Measurements from ENCODE around the gene SSC4D.

DNA sequence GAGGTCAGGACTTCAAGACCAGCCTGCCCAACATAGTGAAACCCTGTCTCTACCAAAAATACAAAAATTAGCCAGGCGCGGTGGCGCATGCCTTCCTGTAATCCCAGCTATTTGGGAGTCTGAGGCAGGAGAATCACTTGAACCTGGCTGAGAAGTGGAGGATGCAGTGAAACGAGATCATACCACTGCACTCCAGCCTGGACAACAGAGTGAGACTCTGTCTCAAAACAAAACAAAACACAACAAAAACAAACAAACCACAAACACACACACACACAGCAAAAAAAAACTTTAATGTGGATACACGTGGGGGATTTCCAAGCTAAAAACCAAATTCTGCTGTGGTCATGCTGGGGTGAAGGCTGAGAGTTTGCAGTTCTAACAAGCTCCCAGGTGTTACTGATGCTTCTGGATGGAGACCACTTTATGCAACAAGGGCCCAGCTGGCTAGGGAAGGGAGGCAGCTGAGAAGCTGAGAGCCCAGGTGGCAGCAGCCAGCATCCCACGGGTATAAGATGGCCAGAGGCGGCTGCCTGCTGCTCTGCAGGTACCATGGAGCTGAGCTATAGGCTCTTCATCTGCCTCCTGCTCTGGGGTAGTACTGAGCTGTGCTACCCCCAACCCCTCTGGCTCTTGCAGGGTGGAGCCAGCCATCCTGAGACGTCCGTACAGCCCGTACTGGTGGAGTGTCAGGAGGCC is 15.1 kb upstream of the SSC4D start, which contains the start of gene ZP3:
- TF ChIP-seq, protein P1, sequence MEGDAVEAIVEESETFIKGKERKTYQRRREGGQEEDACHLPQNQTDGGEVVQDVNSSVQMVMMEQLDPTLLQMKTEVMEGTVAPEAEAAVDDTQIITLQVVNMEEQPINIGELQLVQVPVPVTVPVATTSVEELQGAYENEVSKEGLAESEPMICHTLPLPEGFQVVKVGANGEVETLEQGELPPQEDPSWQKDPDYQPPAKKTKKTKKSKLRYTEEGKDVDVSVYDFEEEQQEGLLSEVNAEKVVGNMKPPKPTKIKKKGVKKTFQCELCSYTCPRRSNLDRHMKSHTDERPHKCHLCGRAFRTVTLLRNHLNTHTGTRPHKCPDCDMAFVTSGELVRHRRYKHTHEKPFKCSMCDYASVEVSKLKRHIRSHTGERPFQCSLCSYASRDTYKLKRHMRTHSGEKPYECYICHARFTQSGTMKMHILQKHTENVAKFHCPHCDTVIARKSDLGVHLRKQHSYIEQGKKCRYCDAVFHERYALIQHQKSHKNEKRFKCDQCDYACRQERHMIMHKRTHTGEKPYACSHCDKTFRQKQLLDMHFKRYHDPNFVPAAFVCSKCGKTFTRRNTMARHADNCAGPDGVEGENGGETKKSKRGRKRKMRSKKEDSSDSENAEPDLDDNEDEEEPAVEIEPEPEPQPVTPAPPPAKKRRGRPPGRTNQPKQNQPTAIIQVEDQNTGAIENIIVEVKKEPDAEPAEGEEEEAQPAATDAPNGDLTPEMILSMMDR (conservative IDR thresholded peaks at IDR 0.05), result no peak
- TF ChIP-seq ZFX (IDR thresholded peaks at IDR 0.05), result no peak
